Measurements from ENCODE around the gene ACSS3. TPM values are rescaled to one million over a fixed set of nuclear protein-coding genes. Genes with fewer than 3 reads are reported as not detected.

Gene ACSS3
- total and polyA plus RNA-seq, 2 of the 8 experiments (the other 6 are each of a cell fraction or from before 2014, with no cell fraction given): 14.4 to 24.0 TPM

DNA sequence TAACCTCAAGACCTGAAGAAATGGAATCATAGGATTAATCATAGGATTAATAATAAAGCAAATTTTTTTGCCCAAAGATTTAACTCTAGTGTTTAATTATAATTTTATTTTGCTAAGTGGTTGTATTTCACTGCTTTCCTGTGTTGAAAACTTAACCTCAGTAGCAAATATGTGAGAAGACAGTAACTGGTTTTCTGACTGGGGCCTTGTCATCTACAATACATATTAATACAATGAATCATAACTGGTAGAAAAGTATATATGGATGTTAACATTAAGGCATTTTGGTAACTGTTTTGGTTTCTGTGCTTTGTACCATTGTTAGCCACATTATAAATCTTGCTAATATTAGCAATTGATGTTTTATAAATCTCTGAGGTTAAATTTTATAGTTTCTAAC is 92.2 kb downstream of the ACSS3 start (continued):
- no peak for TF ChIP-seq CHD7 (IDR thresholded peaks at IDR 0.05; ENCODE audit: insufficient replicate concordance, low read length)

Measured in H1 (cell line).